Stimulated activated CD8-positive, alpha-beta memory T cell treated with anti-CD3 and anti-CD28 coated beads, Interleukin-7, amount 100 ng/mL, for 48 hours (primary cell): ENCODE measurements around the gene RTN4RL1.

ENCODE experiments used
- DNase-seq, 2 donors: peaks; one replicate each; pipeline ENCODE4 v3.0.0-alpha.2; 2020; ENCODE audit warnings: low read depth in 1 of 2; ENCODE audit errors: extremely low read depth in 1 of 2

The RTN4RL1 gene

DNA sequence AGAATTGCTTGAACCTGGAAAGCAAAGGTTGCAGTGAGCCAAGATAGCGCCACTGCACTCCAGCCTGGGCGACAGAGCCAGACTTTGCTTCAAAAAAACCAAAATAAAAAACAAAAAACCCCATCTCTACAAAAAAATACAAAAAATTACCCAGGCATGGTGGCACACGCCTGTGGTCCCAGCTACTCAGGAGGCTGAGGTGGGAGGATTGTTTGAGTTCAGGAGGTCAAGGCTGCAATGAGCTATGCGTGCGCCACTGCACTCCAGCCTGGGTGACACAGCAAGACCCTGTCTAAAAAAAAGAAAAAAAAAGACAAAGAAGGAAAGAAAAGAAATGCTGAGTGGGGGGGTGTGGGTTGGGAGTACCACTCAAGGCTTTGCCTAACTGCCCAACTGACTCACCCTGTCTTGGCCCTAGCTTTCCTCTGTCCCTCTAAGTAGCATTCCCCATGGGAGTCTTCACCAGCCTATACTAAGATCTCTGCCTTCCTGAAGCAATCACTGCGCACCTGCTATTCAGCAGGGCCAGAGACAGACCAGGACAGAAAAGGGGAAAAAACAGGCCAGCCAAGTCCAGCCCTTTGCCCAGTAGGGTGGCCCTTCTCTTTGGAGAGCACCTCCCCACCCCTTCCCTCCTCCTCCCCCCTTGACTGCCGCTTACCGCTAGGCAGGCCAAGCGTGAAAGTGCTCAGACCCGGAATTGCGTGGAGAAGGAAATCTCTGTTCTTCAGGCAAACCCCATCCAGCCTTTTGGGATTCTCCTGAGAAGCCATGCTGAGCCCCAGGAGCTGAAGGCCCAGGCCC is 45.8 kb downstream of the RTN4RL1 start:
- DNase-seq = no peak

DNA sequence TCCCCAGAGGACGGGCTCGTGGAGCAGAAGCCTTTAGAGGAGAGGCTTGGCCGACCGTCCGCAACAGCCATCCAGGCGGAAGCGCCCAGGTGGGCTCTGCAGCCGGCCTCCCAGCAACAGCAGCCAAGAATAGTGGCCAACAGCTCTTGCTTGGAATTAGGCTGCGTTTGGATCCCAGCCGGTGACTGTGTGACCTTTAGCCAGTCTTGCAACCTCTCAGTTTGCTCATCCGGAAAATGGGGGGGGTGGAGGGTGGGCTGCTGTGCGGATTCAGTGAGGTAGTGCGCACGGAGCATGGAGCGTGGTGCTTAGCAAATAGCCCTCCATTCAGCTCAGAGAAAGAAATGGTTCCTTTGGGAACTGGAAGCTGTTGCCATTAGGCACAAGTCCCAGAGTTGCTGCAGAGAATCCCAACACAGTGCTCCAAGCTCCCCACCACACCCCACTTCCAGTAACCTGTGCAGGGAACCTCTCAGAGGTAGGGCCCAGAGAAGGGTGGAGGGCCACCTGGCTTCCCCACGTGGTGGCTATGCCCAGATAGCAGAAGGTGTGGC is 46.7 kb downstream of the RTN4RL1 start:
- DNase-seq = no peak

DNA sequence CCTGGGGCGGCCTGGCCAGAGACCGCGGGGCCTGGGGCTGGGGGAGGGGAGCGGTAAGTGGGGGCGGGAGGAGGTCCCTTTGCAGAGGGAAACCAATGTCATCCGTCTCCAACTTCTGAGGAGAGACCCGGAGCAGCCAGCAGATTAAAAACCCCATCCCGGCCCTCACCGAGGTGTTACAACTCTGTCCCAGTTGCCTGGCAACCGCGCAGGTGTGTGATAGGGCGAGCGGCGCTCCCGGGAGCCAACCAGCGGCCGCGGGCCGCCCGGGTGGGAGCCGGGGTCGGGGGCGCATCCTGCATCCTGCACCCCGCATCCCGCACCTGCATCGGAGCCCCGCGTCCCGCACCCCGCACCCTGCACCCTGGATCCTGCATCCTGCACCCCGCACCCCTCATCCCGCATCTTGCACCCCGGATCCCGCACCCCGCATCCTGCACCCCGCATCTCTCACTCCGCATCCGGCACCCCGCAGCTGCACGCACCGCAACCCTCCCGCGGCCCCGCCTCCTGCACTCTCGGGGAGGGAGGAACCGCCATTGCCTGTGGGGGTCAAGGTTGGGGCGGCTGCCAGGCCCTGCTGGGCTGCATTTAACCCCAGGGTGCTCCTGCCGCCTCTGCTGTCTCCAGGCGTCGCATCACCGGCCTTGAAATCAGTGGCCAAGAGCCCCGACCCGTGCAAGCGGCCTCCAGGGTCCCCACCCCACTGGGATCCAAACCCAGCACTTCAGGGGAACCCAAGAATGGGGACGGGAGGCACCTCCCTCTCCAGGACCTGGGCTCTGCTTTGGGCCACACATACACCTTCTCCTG is 47.3 kb downstream of the RTN4RL1 start:
- DNase-seq = no peak

DNA sequence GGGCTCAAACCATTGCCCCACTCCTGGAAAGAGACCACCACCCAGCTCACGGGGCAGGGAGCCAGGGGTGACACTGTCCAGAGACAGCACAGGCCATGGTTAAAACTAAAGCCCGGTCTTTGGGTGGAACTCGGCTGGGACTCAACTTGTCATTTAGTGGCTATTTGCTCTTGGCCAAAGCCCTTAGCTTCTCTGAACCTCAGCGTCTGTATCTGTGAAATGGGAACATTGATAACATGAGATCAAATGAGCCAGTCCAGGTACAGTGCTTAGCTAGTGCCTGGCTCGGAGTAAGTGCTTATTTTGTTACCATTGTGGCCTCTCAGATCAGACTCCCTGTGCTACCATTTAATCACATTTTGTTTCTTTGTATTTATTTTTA is 48.5 kb downstream of the RTN4RL1 start:
- no peak for DNase-seq

DNA sequence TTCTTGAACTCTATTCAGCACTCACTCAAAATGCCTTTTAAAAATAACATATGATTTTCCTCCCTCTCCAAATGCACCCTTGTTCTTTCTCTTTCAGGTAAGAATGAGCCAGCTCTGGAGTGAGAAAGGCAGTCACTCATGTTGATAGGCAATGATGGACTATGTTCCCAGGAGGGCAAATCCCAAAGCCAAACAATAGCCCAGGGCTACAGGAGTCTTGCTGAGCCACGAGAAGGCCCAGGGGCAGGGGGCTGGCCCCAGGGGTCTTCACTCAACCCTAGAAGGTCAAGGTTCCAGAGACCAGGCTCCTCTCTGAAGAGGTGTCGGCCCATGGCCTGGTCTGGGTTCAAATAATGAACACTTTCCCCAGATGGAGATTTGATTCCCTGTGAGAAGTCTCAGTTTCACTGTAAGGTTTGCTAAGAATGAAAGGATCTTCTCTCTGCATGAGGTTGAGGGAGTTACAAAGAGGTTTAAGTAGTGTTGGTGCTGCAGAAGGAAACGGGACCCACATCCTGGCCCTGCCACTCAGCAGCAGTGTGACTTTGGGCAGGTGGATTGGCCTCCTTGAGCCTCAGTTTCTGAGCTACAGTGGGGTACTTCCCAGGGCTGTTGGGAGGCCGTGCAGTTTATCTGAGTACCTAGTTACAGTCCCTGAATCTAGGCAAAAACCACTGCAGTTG is 49.0 kb downstream of the RTN4RL1 start:
- no peak for DNase-seq

DNA sequence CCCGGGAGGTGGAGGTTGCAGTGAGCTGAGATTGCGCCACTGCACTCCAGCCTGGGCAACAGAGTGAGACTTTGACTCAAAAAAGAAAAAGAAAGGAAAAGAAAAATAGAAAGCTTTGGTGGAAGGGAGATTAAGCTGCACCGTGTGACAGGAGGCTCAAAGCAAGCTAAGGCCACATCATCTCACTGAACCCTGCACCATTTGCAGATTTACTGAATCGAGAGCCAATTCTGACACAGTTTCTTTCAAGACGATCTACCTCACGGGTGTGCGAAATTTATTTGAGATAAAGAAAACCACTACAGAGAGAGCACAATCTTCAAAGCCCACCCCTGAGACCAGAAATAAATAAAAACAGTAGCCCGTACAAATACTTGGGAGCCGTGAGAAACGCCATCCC is 49.6 kb downstream of the RTN4RL1 start:
- no peak for DNase-seq

DNA sequence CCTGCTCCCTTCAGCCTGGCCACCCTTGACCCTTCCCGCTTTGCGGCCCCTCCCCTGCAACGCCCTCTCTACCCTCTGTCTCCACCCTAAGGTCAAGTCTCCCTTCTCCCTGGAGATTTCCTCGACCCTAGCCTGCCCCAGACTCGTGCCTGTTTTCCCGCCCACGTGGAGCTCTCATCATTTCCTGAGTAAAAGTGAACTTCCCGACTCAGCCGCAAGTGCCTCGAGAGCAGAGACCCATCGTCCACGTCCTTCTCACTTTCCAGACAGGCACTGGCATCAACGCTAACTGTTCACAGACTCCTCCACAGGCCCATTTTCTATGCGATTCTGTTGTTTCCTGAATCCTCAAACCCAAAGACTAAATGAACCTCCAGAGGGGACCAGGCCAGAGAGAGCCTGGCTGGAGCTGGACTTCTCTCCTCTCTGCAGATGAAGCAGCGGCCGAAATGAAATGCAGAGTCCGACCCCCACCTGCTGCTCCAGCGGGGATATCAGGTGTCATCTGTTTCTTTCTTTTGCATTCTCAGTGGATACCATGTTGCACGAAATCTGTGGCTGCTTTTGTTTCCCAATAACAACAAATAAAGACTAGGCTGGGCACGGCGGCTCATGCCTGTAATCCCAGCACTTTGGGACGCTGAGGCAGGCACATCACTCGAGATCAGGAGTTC is 52.5 kb downstream of the RTN4RL1 start:
- no peak for DNase-seq

DNA sequence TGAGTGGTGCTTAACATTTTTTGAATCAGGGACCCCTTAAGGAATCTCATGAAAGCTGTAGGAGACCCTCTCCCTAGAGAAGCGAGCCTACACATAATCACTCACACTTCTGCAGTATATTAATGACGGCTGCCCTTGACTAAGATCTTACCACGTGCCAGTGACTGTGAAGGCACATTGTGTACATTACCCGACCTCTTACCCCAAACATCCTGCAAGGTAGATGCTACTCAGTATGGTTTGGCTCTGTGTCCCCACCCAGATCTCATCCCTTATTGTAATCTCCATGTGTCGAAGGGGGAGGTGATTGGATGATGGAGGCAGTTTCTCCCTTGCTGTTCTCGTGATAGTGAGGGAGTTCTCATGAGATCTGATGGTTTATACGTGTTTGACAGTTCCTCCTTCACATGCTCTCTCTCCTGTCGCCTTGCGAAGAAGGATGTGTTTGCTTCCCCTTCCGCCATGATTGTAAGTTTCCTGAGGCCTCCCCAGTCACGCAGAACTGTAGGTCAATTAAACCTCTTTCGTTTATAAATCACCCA is 54.2 kb downstream of the RTN4RL1 start:
- DNase-seq = no peak

DNA sequence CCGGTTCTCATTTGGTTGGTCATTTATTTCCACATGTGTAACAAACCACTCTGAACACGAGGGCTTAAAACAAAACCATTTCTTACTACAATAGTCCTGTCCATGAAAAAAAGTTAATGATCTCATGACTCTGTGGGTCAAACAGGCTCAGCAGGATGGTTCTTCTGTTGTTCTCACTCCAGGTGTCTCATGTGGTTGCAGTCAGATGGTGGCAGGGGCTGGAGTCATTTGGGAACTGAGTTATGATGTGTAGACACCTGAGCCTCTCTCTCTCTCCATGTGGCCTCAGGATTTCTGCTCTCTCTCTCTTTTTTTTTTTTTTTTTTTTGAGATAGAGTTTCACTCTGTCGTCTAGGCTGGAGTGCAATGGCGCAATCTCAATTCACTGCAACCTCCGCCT is 55.4 kb downstream of the RTN4RL1 start:
- DNase-seq = no peak

DNA sequence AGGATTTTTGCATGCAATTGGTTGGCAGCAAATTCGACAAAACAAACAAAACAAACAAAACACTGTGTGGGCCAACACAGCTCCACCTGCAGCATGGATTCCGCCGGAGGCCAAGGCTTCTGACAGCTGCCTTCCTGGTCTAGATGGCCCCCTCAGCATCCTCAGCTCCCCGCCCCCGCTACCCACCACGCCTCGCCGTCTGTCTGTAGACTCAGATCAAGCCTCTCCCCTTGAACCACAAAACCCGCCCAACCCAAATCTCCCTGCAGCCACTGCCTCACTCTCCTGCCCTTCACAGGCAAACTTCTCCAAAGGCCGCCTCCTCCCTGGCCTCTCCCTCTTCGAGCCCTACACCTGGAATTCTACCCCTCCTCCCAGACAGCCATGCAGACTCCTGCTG is 57.9 kb downstream of the RTN4RL1 start:
- peak; percentile 14 to 45 for DNase-seq

DNA sequence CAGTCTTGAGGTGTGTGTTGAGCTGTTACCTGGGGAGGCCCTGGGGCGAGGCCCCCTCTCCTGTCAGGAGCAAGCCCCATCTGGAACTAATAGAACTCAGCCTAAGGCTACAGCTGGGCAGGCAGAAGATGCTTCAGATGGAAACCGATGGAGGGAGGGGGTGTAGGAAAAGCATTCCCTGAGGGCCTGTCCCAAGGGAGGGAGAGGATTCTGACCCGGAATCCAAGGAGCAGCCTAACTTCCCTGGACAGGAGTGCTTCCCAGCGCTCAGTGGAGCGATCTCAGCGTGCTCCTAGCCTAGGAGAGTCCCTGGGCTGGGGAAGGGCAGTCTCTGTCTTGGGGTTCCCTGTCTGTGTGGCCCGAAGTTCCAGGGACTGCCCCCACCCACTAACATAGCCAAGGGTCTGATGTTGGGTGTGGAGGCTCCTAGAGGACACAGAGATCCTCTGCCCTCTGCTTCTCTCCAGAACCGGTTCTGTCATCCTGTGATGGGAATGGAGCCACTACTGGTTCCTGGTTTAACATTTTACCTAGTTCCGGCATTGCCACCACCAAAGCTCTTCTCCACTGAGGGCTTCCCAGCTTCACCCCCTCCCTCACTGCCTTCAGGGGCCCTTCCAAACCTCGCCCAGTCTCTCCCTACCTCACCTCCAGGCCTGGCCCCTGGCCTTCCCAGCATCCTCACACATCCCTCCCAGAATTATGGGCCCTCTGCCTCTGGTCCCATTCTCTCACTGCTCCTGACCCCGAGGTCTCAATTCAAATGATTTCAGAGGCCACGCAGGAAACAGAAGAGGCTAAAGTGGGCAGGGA is 58.7 kb downstream of the RTN4RL1 start:
- DNase-seq = no peak

DNA sequence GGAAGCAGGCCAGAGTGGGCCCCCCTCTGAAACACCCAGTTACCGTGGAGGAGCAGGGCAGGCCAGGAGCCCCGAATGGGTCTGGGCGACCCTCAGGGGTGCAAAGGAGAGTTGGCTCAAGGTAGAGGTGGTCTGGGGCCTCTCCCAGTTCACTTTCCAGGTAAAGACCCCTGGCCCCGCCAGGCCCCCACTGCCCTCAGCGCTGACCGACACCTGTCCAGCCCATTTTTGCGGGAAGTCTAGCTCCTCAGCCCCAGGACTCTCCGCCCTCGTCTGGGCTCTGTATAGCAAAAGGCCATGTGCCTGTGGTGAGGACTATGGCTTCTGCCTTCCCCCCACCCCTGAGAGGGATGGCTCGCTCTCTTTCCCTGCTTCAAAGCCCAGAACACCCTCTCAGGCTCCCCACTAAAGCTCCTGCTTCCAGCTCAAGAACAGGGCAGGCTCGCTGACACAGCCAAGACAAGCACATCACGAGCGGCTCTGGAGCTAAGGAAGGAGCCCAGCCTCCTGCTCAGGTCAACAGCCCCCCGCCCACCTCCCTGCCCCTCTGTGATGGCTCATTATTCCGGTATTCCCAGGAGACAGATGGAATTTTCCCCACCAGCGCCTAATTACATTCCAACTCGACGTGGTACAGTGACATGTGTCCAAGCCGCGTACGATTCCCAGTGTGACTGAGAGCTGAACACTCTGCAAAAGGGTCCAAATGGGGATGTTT is 59.4 kb downstream of the RTN4RL1 start:
- no peak for DNase-seq

DNA sequence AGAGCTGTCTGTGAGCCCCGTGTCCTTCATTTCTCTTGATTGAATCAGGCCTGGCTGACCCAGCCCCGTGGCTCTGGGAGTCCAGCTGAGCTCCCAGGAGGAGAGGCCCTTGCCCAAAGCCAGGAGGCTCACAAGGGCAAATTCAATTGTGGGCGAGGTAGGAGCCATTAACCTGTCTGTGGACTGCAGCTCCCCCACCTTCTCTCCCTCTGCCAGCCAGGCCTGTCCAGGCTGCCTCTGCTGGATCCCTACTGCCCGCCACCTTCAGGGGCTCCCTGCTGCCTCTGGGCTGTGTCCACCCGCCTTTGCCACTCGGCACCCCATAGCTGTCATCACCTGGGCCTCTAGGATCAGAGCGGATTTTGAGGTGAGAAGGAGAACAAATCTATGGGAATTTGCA is 61.9 kb downstream of the RTN4RL1 start:
- DNase-seq = no peak

DNA sequence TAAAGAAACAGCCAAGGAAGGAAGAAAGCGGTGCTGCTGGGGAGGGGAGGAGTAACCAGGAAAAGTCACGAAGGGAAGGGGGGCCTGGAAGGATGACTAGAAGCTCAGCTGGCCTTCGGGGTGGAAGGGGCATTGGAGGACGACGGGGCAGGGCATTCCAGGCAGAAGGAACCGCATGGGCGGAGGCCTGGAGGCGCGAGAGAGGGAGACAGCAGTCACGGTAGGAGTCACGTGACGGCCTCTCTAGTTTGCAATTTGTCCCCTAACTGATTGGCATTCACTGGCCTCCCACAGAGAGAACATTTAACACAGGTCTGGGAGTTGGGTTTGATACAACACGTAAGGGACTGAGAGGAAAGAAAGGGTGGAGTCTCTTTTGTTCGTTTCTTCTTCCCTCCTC is 63.9 kb downstream of the RTN4RL1 start:
- no peak for DNase-seq

DNA sequence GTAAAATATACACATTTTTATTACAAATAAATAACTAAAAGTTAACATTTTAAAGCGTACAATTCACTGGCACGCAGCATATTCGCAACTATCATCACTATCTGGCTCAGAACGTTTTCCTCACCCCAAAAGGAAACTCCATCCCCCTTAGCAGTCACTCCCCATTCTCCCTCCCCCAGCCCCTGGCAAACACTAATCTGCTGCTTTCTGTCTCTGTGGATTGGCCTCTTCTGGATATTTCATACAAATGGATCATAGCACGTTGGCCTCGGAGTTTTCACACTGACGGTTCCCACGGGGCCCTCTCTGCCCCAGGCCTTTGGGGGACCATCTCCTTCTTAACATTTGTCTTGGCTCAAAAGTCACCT is 64.6 kb downstream of the RTN4RL1 start:
- no peak for DNase-seq

DNA sequence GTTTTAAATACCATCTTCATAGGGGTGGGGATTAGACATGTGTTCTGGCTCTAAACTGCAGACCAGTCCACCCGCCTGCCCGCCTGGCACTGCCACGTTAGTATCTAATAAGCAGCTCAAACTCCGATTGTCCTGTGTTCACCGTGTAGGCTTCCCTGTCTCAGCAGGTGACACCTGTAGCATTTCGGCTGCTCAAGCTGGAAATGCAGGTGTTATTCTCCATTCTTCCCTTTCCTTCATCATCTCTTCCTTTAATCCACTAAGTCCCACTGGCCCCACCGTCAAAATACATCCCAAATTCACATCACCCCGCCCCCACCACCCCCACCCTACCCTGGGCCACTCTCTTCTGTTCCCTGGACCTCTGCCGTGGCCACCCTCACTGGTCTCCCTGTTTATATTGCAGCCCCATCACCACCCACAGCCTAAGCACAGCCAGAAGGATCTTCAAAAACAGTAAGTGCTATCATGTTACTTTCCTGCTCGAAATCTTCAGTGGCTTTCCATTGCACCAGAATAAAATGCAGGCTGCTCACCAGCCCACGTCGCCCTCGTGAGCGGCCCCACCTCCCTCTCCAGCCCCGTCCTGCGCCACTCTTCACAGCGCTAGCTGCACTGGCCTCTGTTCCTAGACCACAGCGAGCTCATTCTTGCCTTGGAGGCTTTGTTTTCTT is 65.1 kb downstream of the RTN4RL1 start:
- DNase-seq = no peak

DNA sequence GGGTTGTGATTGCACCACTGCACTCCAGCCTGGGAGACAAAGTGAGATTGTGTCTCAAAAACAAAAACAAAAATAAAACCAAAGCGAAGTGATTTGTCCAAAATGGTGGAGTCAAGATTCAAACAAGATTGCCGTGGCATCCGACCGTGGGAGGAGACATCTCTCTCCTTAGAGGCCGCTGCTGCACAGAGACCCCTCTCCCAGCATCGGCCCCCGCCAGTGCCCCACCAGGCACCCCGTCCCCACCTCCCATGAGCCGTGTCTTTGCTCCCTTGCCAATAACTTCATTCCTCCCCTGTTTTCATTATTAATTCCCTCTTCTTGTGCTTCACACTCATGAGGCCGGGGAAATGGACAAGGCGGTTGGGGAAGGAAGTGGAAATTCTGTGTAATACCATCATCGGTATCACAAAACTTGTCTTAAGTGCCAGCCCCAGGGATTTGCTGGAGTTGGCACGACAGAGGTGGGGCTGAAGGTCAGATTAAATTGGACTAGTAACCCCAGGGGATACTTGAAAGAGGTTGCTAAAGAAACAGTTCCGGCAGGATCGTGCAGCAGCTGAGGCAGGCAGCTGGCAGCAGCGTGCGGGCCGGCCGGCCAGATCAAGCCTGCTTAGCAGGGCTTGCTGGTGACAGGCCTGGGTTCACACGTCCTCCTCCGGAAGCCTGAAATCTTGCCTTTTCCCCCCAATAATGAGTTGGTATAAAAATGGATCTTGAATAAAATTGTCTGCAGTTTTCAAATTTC is 66.8 kb downstream of the RTN4RL1 start:
- DNase-seq = no peak

DNA sequence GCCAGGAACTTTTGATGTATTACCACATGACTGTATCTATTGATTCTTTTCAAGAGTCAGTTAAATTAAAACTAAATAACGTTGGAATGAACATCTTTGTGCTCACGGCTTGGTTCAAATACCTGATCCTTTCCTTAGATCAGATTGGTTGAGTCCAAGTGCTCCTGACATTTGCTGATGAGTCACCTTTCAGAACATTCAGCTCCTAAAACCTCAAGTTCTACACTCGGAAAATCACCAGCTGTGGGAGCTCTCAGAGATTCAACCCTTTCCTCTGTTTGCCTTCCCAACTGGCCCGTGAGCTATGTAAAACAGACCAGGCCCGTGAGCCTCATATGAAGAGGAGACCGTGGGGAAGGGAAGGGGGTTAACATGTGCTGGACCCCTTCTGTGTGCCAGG is 68.1 kb downstream of the RTN4RL1 start:
- no peak for DNase-seq
